B cell (primary cell): ENCODE data around the gene RBBP8NL.

ENCODE experiments used
- CTCF ChIP-seq: fragments of 200-600 bp; IDR thresholded peaks from one replicate; pipeline ENCODE4 v1.8.0; 2022; ENCODE audit warnings: antibody characterized with exemption, mild to moderate bottlenecking
- EZH2 ChIP-seq: IDR thresholded peaks from 2 replicates; pipeline ENCODE4 v1.6.1; 2012; ENCODE audit warnings: borderline replicate concordance, low read depth, mild to moderate bottlenecking, moderate library complexity, low read length; ENCODE audit not compliant: insufficient read depth, poor library complexity, severe bottlenecking

GRCh38 chr20:62466072-62466760, 38.9 kb upstream of the RBBP8NL start:
- TF ChIP-seq CTCF (no peak), EZH2 (no peak)
